ENCODE measurements around the gene CARD11.

The CARD11 gene

DNA sequence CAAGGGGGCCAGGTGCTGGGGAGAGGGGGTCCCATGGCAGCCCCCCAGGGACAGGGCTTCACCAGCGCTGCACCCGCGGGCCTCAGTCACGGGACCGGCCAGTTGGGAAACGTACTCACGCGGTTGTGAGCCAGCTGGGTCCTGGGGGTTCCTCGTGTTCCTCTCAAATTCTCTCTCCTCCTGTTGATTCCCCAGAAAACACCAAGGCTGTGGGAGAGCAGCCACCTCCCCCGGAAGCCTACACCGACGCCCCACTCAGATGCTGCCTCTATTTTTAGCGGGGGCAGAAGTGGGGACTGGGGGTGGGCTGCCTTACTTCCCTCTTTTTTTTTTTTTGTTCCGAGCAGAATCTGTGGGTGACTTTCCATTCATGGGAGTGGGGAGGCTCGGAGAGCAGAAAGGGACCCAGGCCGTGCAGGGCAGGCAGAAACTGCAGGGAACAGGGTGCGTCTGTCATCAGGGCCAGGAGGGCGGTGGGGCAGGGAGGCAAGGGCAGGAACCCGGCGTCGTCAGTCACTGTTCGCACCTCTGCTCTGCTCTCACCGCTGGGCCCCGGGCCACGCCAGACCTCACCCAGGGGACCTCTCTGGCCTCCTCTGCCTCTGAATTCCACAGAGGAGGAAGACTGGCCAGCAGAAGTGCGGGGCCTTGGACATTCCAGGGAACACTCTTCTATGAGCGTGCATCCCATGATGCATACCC, 63.1 kb downstream of the CARD11 start:
- no peak for DNase-seq

DNA sequence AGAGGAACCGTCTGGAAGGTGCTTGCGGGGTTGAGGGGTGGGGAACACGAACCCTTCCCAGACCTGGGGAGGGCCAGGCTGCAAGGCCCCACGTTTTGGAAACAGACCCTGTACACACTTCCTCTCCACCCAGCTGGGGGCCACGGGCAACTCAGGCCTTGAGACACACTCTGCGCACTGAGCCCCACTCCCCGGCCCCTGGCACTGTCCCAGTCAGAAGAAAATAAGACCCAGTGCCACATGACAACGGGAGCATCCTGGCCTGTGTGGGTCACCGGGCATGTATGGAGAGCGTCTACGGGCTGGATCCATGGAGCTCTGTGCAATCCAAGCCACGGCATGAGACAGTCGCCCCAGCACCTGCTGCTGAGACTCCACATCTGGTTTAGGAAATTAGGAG, 63.7 kb downstream of the CARD11 start:
- DNase-seq, result no peak

DNA sequence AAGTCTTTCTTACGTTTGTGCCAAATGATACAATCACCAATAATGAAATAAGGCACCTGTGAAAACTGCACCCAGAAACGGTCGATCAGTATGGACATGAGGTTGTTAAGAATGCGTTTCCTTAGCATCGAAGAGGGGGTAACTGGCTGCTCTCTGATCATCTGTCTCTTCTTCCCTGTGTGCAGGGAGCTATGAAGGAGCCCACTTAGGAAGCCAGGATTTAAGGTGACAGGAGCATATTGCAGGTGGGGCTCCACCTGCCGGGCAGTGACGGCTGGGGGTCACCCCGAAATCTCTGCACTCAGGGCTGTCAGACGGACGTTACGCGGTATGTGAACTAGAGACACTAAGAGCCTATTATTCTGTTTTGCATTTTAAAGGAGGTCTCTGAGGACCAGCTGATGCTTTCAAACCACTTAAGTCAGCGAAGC, 64.5 kb downstream of the CARD11 start:
- DNase-seq, result no peak

DNA sequence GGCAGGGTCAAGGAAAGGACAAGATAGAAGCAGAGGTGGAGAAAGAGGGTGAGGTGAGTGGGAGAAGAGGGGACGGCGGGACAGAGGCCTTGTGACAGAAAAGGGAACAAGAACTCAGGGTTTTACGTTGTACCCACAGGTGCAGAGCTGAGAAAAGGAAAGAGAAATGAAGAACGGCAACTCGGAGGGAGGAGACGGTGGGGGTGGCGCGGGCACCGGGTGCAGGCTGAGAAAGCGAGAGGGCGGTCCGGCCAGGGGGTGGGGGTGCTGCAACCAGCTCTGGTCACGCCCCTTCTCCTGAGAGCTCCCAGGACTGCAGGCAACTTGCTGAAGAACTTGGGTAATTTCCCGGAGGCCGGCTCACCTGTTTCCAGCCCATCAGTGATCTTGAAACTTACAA, 65.3 kb downstream of the CARD11 start:
- DNase-seq, result no peak

DNA sequence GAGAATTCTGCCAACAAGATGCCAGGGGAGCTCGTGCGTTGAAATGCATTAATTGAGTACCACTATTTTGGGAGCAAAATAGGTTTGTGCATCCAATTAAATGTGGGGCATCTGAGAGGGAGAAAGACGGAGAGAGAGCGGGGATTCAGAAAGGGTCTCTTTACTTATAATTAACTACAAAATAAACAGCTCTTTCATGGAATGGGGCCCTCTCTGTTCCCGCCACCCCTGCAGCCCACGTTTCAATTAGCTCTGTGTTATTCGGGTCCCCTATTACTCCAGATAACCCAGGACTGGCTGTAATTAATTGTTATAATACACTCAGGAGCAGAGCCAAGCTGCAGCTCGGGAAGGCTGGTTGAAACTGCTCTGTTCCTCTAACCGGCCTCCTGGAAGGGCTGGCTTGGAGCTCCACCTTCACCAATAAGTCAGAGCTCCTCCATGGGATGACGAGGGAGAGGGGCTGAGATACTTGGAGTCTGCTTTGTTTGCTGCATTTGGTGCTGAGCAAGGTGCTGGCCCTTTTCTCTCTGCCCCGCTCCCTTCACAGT, 67.8 kb downstream of the CARD11 start:
- DNase-seq, result no peak

DNA sequence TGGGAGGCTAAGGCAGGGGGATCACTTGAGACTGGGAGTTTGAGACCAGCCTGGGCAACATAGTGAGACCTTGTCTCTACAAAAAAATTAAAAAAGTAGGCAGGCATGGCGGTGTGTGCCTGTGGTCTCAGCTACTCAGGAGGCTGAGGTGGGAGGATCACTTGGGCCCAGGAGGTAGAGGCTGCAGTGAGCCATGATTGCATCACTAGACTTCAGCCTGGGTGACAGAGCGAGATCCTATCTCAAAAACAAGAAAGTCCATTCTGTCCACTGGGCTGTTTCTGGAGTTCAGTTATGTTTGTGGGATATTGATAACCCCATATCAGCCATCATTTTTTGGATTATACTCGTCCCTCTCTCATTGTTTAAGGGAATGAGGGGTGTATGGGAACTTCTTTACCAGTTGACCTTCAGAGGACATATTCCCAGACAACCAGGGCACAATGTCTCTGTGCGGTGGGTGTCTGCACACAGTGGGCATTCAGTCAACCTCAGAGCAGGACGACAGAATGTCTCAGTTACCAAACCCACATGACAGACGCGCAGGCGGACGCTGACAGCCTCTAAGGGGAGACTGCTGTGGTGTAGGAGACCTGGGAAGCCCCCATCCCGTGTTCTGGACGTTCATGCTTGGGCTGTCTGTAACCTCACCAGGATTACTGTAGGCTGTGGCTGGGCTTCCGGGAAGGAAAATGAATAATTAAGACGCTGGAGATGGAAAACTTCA, 69.4 kb downstream of the CARD11 start:
- no peak for DNase-seq

DNA sequence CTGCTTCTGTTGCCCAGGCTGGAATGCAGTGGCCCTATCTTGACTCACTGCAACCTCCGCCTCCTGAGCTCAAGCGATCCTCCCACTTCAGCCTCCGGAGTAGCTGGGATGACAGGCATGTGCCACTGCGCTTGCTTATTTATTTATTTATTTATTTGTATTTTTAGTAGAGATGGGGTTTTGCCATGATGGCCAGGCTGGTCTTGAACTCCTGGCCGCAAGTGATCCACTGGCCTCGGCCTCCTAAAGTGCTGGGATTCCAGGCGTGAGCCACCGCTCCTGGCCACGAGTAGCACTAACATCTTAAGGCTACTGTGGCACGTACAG, 70.9 kb downstream of the CARD11 start:
- DNase-seq, result no peak

DNA sequence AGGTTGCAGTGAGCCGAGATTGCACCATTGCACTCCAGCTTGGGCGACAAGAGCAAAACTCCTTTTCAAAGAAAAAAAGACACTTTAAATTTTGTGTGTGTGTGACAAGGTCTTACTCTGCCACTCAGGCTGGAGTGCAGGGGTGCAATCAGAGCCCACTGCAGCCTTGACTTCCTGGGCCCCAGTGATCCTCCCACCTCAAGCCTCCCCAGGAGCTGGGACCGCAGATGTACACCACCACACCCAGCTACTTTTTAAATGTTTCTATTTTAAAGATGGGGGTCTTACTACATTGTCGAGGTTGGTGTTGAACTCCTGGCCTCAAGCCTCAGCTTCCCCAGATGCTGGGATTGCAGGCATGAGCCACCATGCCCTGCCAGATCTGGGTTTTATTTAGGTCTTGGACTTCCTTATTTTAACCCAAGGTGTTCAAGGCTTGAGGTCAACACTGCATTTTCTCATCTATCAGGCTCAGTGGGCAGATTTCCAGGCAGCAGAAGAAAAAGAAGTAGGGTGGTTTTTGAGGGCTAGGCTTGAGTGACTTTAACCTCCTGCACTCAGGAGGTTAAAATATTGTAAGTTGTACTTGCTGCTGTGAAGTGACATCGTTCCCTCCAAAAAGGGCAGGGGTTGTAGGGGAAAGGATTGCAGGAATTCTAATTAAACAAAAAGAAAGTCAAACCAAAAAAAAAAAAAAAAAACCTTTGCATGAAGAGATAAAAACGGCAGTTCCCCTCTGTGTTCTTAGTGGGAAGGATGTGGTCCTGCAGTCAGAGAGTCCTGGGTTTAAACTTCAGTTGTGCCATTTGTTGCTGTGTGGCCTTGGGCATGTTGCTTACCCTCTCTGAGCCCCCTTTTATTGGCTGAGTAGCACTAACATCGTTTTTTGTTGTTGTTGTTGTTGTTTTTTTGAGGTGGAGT, 71.5 kb downstream of the CARD11 start:
- no peak for DNase-seq

DNA sequence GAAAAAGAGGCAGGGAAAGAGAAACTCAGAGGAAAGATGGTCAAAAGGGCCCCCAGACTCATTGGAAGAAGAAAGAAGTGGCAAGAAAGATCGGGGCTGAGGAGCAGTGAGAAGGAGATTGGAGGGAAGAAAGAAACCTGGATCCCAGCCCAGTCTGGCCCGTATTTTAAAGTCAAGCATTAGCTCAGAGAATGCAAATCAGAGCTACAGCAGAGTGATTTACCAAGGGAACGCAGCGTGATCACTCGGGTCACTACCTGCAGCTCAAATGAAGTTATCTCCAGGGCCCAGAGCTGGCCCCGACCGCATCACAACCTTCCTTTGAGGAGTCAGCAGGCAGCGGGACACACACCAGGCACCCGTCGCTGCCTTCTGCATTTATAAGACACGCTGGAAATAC, 72.8 kb downstream of the CARD11 start:
- no peak for DNase-seq

DNA sequence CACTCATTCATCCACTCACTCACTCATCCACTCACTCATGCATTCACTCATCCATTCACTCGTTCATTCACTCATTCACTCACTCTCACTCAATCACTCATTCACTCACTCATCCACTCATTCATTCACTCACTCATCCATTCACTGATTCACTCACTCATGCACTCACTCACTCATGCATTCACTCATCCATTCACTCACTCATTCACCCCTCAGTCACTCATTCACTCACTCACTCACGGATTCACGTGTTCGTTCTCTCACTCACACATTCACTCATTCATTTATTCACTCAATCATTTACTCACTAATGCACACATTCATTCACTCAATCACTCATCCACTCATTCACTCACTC, 73.4 kb downstream of the CARD11 start:
- no peak for DNase-seq

DNA sequence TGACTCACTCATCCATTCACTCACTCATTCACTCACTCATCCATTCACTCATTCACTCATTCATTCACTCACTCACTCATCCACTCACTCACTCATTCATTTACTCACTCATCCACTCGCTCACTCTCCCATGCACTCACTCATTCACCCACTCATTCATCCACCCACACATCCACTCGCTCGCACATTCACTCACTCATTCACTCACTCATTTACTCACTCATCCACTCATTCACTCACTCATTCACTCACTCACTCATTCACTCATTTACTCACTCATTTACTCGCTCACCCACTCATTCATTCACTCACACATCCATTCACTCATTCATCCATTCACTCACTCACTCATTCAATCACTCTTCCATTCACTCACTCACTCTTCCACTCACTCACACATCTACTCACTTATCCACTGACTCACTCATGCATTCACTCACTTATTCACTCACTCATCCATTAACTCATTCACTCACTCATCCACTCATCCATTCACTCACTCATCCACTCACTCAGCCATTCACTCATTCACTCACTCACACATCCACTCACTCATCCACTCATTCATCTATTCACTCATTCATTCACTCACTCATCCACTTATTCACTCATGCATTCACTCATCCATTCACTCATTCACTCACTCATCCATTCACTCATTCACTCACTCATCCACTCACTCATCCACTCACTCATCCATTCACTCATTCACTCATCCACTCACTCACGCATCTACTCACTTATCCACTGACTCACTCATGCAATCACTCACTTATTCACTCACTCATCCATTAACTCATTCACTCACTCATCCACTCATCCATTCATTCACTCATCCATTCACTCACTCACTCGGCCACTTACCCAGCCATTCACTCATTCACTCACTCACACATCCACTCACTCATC, 74.0 kb downstream of the CARD11 start:
- no peak for DNase-seq

DNA sequence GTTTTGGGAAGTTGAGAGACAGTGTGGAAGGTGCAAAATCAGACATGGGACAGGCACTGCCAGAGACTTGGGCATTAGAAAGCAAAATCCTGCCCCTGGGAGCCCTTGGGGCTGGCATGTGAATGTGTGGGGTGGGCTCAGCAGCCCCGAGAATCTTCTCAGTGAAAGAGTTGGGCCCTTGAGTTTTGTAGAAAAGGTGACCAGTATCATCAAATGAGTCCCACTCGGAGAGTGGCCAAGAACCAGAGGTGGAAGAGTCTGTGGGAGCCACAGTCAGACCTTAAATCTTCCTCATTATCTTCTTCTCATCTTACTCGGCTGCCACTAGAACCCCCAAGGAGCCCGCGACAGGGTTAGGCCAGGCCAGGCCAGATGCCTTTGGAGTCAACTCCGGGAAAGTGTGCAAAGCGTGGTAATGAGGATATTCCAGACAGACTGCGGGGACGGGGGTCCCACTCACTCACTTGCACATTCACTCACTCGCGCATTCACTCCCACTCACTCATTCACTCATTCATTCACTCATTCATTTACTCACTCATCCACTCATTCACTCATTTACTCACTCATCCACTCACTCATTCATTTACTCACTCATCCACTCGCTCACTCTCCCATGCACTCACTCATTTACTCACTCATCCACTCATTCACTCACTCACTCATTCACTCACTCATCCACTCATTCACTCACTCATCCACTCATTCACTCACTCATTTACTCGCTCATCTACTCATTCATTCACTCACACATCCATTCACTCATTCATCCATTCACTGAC, 74.9 kb downstream of the CARD11 start:
- peak; percentile 2 for DNase-seq

DNA sequence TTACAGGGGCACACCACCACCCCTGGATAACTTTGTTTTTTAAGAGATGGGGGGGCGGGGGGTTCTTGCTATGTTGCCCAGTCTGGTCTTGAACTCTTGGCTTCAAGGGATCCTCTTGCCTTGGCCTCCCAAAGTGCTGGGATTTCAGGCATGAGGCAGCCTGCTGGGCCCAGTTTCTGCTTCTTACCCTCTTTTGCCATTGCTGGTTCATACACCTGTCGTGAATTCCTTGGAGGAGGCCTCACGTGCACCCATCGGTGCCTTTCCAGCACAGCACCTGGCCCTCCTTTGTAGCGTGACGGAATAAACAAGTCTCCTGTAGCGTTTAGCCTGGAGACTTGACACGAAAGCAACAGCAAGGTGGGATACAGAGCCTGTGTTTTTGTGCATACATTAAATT, 75.5 kb downstream of the CARD11 start:
- DNase-seq, result peak; percentile 90

DNA sequence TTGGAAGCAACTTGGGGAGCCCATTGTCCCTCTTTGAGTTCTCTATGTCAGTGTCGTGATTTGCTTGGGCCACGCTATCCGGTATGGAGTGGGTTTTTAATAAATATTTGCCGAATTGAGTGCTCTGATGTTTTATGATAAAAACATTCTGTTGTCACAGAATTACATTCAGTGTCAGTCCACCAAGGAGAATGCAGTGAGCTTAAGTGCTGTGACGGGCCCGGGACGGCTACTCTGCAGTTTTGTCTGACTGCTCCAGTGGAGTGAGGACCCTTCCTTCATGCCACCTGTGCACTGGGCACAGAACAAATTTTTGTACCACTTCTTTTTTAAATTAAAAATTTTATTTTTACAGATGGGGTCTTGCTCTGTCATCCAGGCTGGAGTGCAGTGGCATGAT, 76.0 kb downstream of the CARD11 start:
- DNase-seq, result no peak

DNA sequence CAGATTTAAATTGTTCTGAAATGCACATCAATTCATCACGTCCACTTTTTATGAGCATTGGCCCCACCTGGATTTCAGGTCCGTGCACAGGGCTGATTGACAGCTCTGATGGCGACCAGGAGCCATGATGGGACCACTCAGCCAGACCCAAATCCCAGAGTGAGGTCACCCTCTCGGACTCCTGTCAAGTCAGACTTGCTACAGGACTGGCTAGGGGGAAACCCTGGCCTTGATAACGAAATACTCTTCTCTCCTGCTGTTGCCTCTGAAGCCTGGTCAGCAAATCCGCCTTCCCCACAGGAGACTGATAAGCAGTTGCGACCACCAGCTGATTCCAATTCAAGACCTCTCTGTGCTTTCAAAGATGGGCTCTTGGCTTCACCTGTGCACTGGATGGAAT, 76.4 kb downstream of the CARD11 start:
- DNase-seq, result no peak

DNA sequence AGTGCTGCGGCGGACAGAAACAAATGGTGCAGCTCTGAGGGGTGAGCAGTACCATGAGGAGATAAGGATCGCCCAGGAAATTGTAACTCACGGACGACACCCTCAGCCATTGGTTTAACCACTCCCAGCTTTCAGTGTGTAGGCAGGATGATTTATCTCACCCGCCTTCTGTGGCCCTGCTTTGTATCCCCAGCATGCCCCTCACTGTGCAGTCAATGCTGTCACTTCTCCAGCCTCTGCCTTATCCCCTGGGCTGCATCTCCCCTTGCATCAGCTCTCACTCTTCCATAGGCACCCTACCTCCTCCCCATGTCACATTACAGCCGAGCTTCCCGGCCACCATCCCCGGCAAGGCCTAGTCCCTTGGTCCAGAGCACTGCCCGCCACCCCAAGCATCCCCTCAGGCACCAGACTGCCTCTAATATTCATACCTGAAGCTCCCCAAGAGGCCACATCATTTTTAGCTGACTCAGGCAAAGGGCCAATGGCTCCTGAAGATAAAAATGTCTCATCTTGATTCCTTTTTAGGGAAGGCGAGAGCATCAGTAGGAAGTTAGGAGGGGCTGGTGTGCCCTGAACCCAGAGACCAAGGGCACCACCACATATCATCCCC, 77.1 kb downstream of the CARD11 start:
- DNase-seq, result no peak

DNA sequence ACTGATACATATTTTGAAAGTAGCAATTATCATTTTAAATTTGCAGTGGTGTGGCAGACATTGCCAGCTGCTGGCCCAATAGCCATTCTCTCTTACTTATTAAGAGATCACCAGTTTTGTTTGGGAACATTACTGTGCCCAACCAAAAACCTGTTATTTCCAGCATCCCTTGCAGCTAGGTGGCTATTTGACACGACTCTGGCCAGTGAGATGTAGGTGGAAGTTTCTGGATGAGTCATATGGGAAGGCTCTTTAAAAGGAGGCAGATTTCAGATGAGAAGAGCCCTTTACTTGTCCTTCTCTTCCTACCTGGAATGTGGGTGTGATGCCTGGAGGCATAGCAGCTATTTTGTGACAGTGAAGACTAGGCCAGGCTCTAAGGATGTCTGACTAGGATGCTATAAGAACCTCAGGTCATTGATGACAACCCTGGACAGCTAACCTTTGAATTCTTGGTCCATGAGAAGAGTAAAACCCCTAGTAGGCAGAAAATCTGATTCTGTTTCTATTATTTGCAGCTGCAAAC, 77.9 kb downstream of the CARD11 start:
- no peak for DNase-seq

DNA sequence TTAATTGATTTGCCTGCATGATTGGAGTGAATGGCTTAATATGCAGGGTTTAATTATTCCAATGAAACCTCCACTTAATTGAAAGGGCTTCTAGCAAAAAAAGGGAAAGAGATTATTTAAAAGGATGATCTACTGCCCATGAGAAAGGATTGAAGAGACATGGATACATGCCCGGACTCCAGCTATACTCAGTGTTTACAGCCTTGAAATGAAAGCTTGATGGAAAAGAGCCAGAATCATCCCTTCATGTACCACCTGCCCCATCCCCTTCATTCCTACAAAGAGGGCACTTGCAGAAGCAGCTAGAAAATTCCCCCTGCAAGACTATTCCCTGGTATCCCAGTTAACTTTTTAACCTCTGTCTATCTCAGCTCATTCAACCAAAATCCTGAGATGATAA, 78.4 kb downstream of the CARD11 start:
- no peak for DNase-seq

DNA sequence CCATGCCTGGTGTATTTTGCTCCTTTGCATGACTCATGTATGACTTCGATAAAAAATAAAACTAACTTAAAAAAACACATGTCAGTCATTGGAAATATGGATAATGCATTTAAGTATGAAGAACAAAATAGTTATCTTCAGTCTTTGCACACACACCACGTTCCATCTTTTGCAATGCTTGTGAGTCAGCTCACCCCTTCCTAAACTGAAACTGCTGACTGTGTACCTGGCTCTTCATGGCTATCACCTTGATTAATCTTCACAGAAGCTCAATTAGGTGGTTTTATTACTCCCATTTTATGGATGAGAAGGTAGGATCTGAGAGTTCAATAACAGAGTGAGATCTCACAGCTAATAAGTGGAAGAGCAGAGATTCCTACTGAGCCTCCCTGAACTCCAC, 79.5 kb downstream of the CARD11 start:
- no peak for DNase-seq

DNA sequence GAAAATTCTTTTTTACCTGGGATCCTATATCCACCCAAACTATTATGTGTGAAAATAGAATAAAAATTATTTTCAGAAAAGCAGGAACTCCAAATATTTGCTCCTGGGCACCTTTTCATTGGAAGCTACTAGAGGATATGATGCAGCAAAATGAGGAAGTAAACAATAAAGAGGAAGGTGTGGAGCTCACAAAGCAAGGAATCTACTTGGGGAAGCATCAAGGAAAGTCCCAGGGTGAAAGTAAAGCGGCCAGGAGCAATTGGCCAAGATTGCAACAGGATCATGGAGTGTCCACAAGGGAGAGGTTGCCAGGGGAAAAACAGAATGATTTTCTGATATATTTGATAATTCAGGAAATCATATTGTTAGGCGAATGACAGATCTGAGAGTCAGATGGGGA, 80.8 kb downstream of the CARD11 start:
- DNase-seq, result no peak
